ENCODE results near the gene FCRLA.

DNA sequence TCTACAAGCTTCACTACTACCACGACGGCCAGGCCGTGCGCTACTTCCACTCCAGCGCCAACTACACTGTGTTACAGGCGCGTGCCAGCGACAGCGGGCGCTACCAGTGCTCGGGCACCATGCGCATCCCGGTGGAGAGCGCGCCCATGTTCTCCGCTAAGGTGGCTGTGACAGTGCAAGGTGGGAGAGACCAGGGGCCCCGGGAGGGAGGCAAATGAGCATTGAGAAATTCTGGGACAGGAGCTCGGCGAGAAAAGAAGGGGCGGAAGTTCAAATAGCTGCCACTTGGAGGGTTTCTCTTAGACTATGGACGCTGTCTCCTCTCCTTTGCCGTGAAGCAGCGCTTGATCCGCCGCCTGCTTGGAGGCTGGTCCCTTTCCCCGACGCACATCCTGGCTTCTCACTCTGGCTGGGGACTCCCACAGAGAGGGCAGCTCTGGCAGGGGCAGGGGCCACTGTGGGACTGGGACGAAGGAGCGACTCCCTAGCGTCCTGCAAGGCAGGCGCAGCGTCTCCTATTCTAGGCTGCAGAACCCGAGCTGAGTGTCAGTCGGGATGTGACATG, 19.0 kb downstream of the FCRLA start:
- TF ChIP-seq POLR2AphosphoS5 (IDR thresholded peaks at IDR 0.05; ENCODE audit: borderline replicate concordance, low read depth, low read length) (no peak), EZH2 (IDR thresholded peaks at IDR 0.05) (no peak), FOXP2 (optimal IDR thresholded peaks at IDR 0.05; ENCODE audit: control extremely low read depth, extremely low read length, insufficient read depth) (no peak)

Data from SK-N-MC (cell line).